Lower leg skin (tissue), 4 donors: ENCODE data around the gene TFF2. TPM values are rescaled to one million over a fixed set of nuclear protein-coding genes. Genes with fewer than 3 reads are reported as not detected.
A peak's percentile ranks its signal among the peaks of the same experiment; 100 is the strongest.

Experiments used
- DNase-seq, 2 donors: peaks; one replicate each; pipeline ENCODE4 v3.0.0-alpha.2; 2019; ENCODE audit warnings: low spot score in 2 of 2
- H3K4me3 ChIP-seq: fragments of 200-600 bp; sonication (generic); 2 replicates; pipeline ENCODE4 v1.5.1; 2017; ENCODE audit warnings: mild to moderate bottlenecking, low read depth; ENCODE audit not compliant: poor library complexity, severe bottlenecking
- CTCF ChIP-seq, 3 donors: fragments of 450-650 bp; IDR thresholded peaks; one replicate each; pipeline ENCODE4 v1.5.1; 2016; ENCODE audit warnings: antibody characterized with exemption in 3 of 3, mild to moderate bottlenecking in 3 of 3, moderate library complexity in 2 of 3
- POLR2A ChIP-seq, 2 donors: fragments of 450-650 bp; IDR thresholded peaks; one replicate each; pipeline ENCODE4 v1.6.1; 2016 to 2017; ENCODE audit warnings: antibody characterized with exemption in 2 of 2, mild to moderate bottlenecking in 1 of 2, moderate library complexity in 1 of 2
- WGBS, 2 donors: methylation state at CpG; one replicate each; pipeline ENCODE4 v1.1.5; 2018; 5-methylcytosine and 5-hydroxymethylcytosine counted together
- intact Hi-C: fragments of 100-400 bp; cut with DNase I; formaldehyde crosslinking; loops from one replicate; pipeline ENCODE4 v1.15.0; 2023; ENCODE audit warnings: low total_unique reads
- total RNA-seq, 4 donors: library from RNA; depleted of rRNA; stranded (reverse); fragments of >200 nt; gene quantifications; one replicate each; pipeline ENCODE4 v1.1.0, GENCODE V29; 2016

Gene TFF2
- total RNA-seq, 4 donors from 2014 or later = not detected

DNA sequence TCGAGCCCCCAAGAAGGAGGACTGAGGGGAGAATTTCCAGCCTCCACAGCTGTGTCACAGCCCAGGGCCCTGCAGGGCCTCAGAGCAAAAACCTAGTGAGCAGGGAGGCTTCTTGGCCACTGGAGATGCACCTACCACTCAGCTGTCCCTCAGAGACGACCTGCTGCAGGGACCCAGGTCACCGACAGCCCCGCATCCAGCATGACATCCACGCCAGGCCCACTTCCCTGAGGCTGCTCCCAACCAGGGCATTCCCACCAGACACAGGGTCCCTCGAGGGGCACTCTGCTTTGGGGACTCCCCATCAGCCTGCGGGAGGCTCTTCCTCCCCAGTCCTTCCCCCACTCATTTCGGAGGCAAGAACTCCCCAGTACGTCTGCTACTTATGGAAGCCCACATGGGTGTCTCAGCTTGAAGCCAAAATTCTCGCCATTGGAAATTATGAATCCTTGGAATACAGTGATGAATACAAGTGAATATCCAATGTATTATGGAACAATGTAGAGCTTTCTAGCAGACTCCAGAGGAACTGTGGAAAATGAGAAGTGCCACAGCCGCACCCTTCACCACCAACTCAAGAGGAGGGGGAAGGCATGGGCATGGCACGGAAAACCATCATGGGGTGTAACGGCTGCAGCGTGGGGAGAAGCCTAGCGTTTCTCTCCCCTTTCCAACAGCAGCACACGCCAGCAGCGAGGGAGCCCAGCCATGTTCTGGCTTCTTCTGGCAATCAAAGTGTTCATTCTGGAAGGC, 42.5 kb downstream of the TFF2 start:
- intact Hi-C loops = no loop called here
- 78 to 84% methylated on average over 17 of the region's 17 CpGs for WGBS, 2 donors
- peak in 1 of 2 donors; percentile 84 for DNase-seq
- no peak overlapping the region for H3K4me3 ChIP-seq
- TF ChIP-seq POLR2A (IDR thresholded peaks at IDR 0.05) (no peak), CTCF (IDR thresholded peaks at IDR 0.05) (no peak)

DNA sequence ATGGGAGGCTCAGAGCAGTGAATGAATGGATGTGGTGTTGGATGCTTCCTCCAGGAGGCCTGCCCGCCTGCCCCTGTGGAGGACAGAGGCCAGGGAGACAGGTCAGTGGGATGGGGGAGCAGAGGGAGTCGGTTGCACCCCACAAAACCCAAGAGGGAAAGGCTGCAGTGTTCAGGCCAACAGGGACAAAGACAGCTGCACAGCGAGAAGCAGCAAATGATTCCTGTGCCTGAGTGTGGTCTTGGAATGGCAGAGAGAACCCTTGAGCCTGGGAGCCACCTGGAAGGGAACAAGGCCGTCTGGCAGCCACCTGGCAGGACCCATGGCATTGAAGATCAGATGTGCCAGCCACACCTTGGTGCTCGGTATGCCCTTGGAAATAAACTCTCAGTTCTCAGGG, 43.7 kb downstream of the TFF2 start:
- no peak overlapping the region for H3K4me3 ChIP-seq
- 60 to 63% methylated on average over 5 of the region's 5 CpGs for WGBS, 2 donors
- intact Hi-C loops = no loop called here
- TF ChIP-seq CTCF (IDR thresholded peaks at IDR 0.05) = no peak
- TF ChIP-seq POLR2A (IDR thresholded peaks at IDR 0.05) = no peak
- peak in 1 of 2 donors; percentile 62 for DNase-seq

- H3K4me3 ChIP-seq = no peak overlapping the region
- intact Hi-C loops = no loop called here
- TF ChIP-seq POLR2A (IDR thresholded peaks at IDR 0.05) = no peak
- no peak for TF ChIP-seq CTCF (IDR thresholded peaks at IDR 0.05)
- WGBS, 2 donors = 66 to 72% methylated on average over 17 of the region's 17 CpGs
- DNase-seq = peak in 1 of 2 donors; percentile 79
Observed at GRCh38 chr21:42306366-42307035, 44.3 kb downstream of the TFF2 start.

DNA sequence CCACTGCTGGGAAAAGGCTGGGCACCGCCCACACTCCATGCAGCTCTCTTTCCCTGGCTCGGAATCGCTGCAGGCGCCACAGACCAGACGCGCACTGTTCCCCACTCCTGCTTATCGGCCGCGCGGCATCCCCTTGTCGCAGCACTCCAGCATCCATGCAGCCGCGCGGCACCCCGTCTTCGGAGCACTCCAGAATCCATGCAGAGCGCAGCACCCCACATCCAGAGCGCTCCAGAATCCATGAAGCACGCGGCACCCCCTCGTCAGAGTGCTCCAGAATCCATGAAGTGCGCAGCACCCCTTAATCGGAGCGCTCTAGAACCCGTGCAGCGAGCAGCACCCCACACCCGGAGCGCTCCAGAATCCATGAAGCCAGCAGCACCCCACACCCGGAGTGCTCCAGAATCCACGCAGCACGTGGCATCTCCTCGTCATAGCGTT, 45.1 kb downstream of the TFF2 start:
- intact Hi-C loops = no loop called here
- DNase-seq = peak in 1 of 2 donors; percentile 81
- no peak for TF ChIP-seq POLR2A (IDR thresholded peaks at IDR 0.05)
- TF ChIP-seq CTCF (IDR thresholded peaks at IDR 0.05) = no peak
- no peak overlapping the region for H3K4me3 ChIP-seq
- WGBS, 2 donors = 94 to 95% methylated on average over 33 of the region's 33 CpGs

- intact Hi-C loops = no loop called here
- TF ChIP-seq POLR2A (IDR thresholded peaks at IDR 0.05) = no peak
- TF ChIP-seq CTCF (IDR thresholded peaks at IDR 0.05) = no peak
- WGBS, 2 donors = 82 to 84% methylated on average over 22 of the region's 22 CpGs
- no peak overlapping the region for H3K4me3 ChIP-seq
- DNase-seq = peak in 1 of 2 donors; percentile 66
Observed at GRCh38 chr21:42304556-42305454, 46.0 kb downstream of the TFF2 start.
